IMR-90 (cell line): ENCODE results near the gene PCYT1A. TPM values are rescaled to one million over a fixed set of nuclear protein-coding genes. Genes with fewer than 3 reads are reported as not detected.
A peak's percentile ranks its signal among the peaks of the same experiment; 100 is the strongest.

Experiments used
- ATAC-seq: fragments of 200-7000 bp; cut with Tn5 transposase; 2 replicates; pipeline ENCODE4 v1.9.1; 2020; ENCODE audit warnings: low read depth, mild to moderate bottlenecking, moderate library complexity
- BruUV-seq: library from RNA; stranded (reverse); fragments of 400-500 nt; replicated peaks from 2 replicates; lab custom pipeline; 2021; lab: Mats Ljungman, UMichigan
- CTCF ChIA-PET: fragments of 300-600 bp; formaldehyde crosslinking; extraction: SDS; loops from one replicate; lab custom pipeline; 2021; ENCODE audit warnings: antibody characterized with exemption; lab: Yijun Ruan, JAX
- POLR2A ChIA-PET: fragments of 300-600 bp; sonication (Branson Sonifier 250); formaldehyde crosslinking; loops from one replicate; lab custom pipeline; 2022; ENCODE audit warnings: antibody characterized with exemption; ENCODE audit not compliant: unreplicated experiment; lab: Charles Lee
- DNase-seq: peaks from one replicate; pipeline ENCODE4 v3.0.0; 2013
- H2AFZ ChIP-seq: replicated peaks from 2 replicates; pipeline ENCODE3; 2013; ENCODE audit warnings: low read length, mild to moderate bottlenecking; ENCODE audit not compliant: poor library complexity
- H2AK5ac ChIP-seq: 2 replicates; pipeline ENCODE4 v1.6.1; 2013; ENCODE audit warnings: low read depth, low read length, inconsistent platforms
- H2AK9ac ChIP-seq: replicated peaks from 2 replicates; pipeline ENCODE3; 2013; ENCODE audit warnings: mild to moderate bottlenecking, low read depth, low read length, moderate library complexity; ENCODE audit not compliant: poor library complexity
- H2BK120ac ChIP-seq: 2 replicates; pipeline ENCODE4 v1.6.1; 2013; ENCODE audit warnings: low read depth, low read length, inconsistent platforms
- H2BK15ac ChIP-seq: 3 replicates; pipeline ENCODE4 v1.6.1; 2013; ENCODE audit warnings: low read depth, low read length, inconsistent platforms
- H2BK20ac ChIP-seq: 2 replicates; pipeline ENCODE4 v1.6.1; 2013; ENCODE audit warnings: low read depth, mild to moderate bottlenecking, inconsistent platforms, low read length, moderate library complexity
- H2BK5ac ChIP-seq: 2 replicates; pipeline ENCODE4 v1.6.1; 2013; ENCODE audit warnings: mild to moderate bottlenecking, low read depth, low read length, inconsistent platforms; ENCODE audit not compliant: poor library complexity, severe bottlenecking
- H3K14ac ChIP-seq: replicated peaks from 2 replicates; pipeline ENCODE4 v1.6.1; 2013; ENCODE audit warnings: low read depth, low read length, inconsistent platforms
- H3K18ac ChIP-seq: 2 replicates; pipeline ENCODE4 v1.6.1; 2013; ENCODE audit warnings: low read depth, low read length, control low read depth
- H3K23ac ChIP-seq: 2 replicates; pipeline ENCODE4 v1.6.1; 2013; ENCODE audit warnings: low read depth, low read length, inconsistent platforms
- H3K27ac ChIP-seq: 2 replicates; pipeline ENCODE4 v1.5.1; 2013; ENCODE audit warnings: mild to moderate bottlenecking, control low read depth, low read length; ENCODE audit not compliant: insufficient read depth
- H3K27me3 ChIP-seq: 2 replicates; pipeline ENCODE4 v1.6.1; 2013; ENCODE audit warnings: low read length; ENCODE audit not compliant: control insufficient read depth, insufficient read depth
- H3K36me3 ChIP-seq: 2 replicates; pipeline ENCODE4 v1.6.1; 2013; ENCODE audit warnings: low read length, mixed read lengths; ENCODE audit not compliant: control insufficient read depth, insufficient read depth
- H3K4ac ChIP-seq: 2 replicates; pipeline ENCODE4 v1.6.1; 2013; ENCODE audit warnings: low read depth, low read length, inconsistent platforms
- H3K4me1 ChIP-seq: 2 replicates; pipeline ENCODE4 v1.6.1; 2013; ENCODE audit warnings: low read length, mixed read lengths; ENCODE audit not compliant: control insufficient read depth, insufficient read depth
- H3K4me2 ChIP-seq: 2 replicates; pipeline ENCODE4 v1.6.1; 2013; ENCODE audit warnings: low read depth, mild to moderate bottlenecking, control low read depth, low read length, moderate library complexity
- H3K4me3 ChIP-seq: 2 replicates; pipeline ENCODE4 v1.5.1; 2013; ENCODE audit warnings: low read depth, mild to moderate bottlenecking, control low read depth, low read length, moderate library complexity; ENCODE audit not compliant: insufficient read depth
- H3K56ac ChIP-seq: 2 replicates; pipeline ENCODE4 v1.6.1; 2013; ENCODE audit warnings: low read length, inconsistent platforms; ENCODE audit not compliant: insufficient read depth; ENCODE audit errors: extremely low read depth
- H3K79me1 ChIP-seq, 2 experiments: 2 replicates each; pipeline ENCODE4 v1.6.1; 2013; ENCODE audit warnings: low read length in 2 of 2, inconsistent platforms in 1 of 2, low read depth in 1 of 2
- H3K9ac ChIP-seq: 2 replicates; pipeline ENCODE4 v1.6.1; 2013; ENCODE audit warnings: low read depth, low read length, control low read depth
- H3K9me1 ChIP-seq: 2 replicates; pipeline ENCODE4 v1.6.1; 2013; ENCODE audit warnings: low read length, inconsistent platforms; ENCODE audit not compliant: insufficient read depth
- H3K9me3 ChIP-seq: 2 replicates; pipeline ENCODE4 v1.6.1; 2013; ENCODE audit warnings: low read length; ENCODE audit not compliant: control insufficient read depth, insufficient read depth
- H4K20me1 ChIP-seq: 2 replicates; pipeline ENCODE4 v1.6.1; 2013; ENCODE audit warnings: low read length, inconsistent platforms; ENCODE audit not compliant: insufficient read depth
- H4K5ac ChIP-seq: 2 replicates; pipeline ENCODE4 v1.6.1; 2013; ENCODE audit warnings: mild to moderate bottlenecking, low read depth, low read length, control low read depth
- H4K8ac ChIP-seq, 2 experiments: 2 replicates each; pipeline ENCODE4 v1.6.1; 2013; ENCODE audit warnings: low read depth in 2 of 2, low read length in 2 of 2, control low read depth in 1 of 2, inconsistent platforms in 1 of 2
- H4K91ac ChIP-seq: 2 replicates; pipeline ENCODE4 v1.6.1; 2013; ENCODE audit warnings: low read depth, low read length, inconsistent platforms; ENCODE audit not compliant: insufficient read depth
- CTCF ChIP-seq: conservative IDR thresholded peaks from 2 replicates; pipeline ENCODE4 v1.5.1; 2012; ENCODE audit warnings: mild to moderate bottlenecking, low read depth, low read length, improper control_type of control experiment
- ELK1 ChIP-seq: fragments of 150-350 bp; IDR thresholded peaks from 2 replicates; pipeline ENCODE4 v1.6.1; 2016; ENCODE audit warnings: low read depth, mild to moderate bottlenecking, low read length, moderate library complexity, borderline replicate concordance
- MAZ ChIP-seq: IDR thresholded peaks from 2 replicates; pipeline ENCODE4 v1.6.1; 2012; ENCODE audit warnings: low read depth, mild to moderate bottlenecking, low read length, improper control_type of control experiment, moderate library complexity, borderline replicate concordance
- MXI1 ChIP-seq: IDR thresholded peaks from 2 replicates; pipeline ENCODE4 v1.6.1; 2012; ENCODE audit warnings: low read depth, mild to moderate bottlenecking, low read length, moderate library complexity, borderline replicate concordance
- SMC3 ChIP-seq: fragments of 150-350 bp; IDR thresholded peaks from 2 replicates; pipeline ENCODE4 v1.6.1; 2016; ENCODE audit warnings: low read depth, mild to moderate bottlenecking, antibody characterized with exemption, low read length, moderate library complexity
- USF2 ChIP-seq: fragments of 150-350 bp; IDR thresholded peaks from 2 replicates; pipeline ENCODE4 v1.6.1; 2017; ENCODE audit warnings: mild to moderate bottlenecking, antibody characterized with exemption, low read length, low read depth
- WGBS, 2 experiments: methylation state at CpG; one replicate each; pipeline versions ENCODE4 v1.1.5 to v1.1.7; 2013; ENCODE audit warnings: missing lambda C conversion rate in 2 of 2; ENCODE audit not compliant: insufficient read length in 1 of 2; ENCODE audit errors: extremely low coverage in 2 of 2; 5-methylcytosine and 5-hydroxymethylcytosine counted together
- dilution Hi-C: fragments of 300-500 bp; cut with HindIII; formaldehyde crosslinking; loops from one replicate; pipeline ENCODE4 v1.14.3; 2018; ENCODE audit warnings: low sequenced_read_pairs; ENCODE audit not compliant: unreplicated experiment
- in situ Hi-C: fragments of 300-500 bp; cut with MboI; formaldehyde crosslinking; loops from 3 replicates; pipeline ENCODE4 v1.14.3; 2019; ENCODE audit warnings: low sequenced_read_pairs, inconsistent platforms, mixed read lengths
- intact Hi-C: fragments of 100-400 bp; cut with micrococcal nuclease; formaldehyde crosslinking; loops from 2 replicates; pipeline ENCODE4 v1.10.0; 2022
- polyA plus RNA-seq, 3 experiments: library from polyadenylated mRNA; depleted of rRNA; stranded (reverse); fragments of >200 nt; gene quantifications; 2 replicates each; pipeline ENCODE4 v1.2.3, GENCODE V29; 2012; ENCODE audit warnings: low replicate concordance in 1 of 3
- total RNA-seq: library from RNA; depleted of rRNA; stranded (reverse); fragments of >200 nt; gene quantifications from 2 replicates; pipeline ENCODE4 v1.2.3, GENCODE V29; 2012

PCYT1A gene
- total and polyA plus RNA-seq, 2 of the 4 experiments (the other 2 are of a cell fraction), result 62.8 to 127 TPM

GRCh38 chr3:196186651-196187573 lies 100.6 kb downstream of the PCYT1A start:
- Histone ChIP-seq H3K14ac (no peak overlapping the region), H3K9me1 (no peaks in the 10 kb centered on the region), H3K9me3 (no peaks in the 10 kb centered on the region), H2BK5ac (no peak overlapping the region), H4K91ac (no peak overlapping the region), H3K18ac (no peak overlapping the region), H2BK120ac (no peak overlapping the region), H4K20me1 (no peaks in the 10 kb centered on the region), H2AK5ac (no peak overlapping the region), H3K56ac (no peak overlapping the region), H3K4me1 (no peaks in the 10 kb centered on the region; the same call in 1 of the 2 replicates), H4K5ac (no peak overlapping the region), H3K36me3 (no peaks in the 10 kb centered on the region), H3K9ac (no peak overlapping the region), H3K79me1 (no peaks in the 10 kb centered on the region), H3K4me2 (no peak overlapping the region), H2BK20ac (no peak overlapping the region), H2AK9ac (no peak overlapping the region), H3K23ac (no peak overlapping the region), H2BK15ac (no peak overlapping the region), H3K27ac (no peak overlapping the region), H3K4ac (no peak overlapping the region), H3K27me3 (0 out of 2 replicates have a peak, but pooled peaks cover 2% of the 10 kb centered on the region), H2AFZ (peak overlapping the region; percentile 70), H3K4me3 (no peak overlapping the region), H4K8ac (no peak overlapping the region)
- POLR2A ChIA-PET, result no interaction called here
- no TSS peak for BruUV-seq
- ATAC-seq (peak; percentile 21; the same call in 1 of the 2 replicates), DNase-seq (peak; percentile 22)
- CTCF ChIA-PET, result interaction anchor here (1.4 to 2.2 kb wide), 2 partner anchors 10 to 114 kb away, joined by 3 to 17 read pairs; no protein-coding TSS in a partner anchor
- in situ Hi-C loops, result no loop called here
- intact Hi-C loops, result no loop called here
- WGBS, 2 experiments, result 34% methylated on average over 8 of the region's 31 CpGs; no CpG with 5 or more reads in 1 of the 2 experiments
- TF ChIP-seq SMC3 (no peak), ELK1 (no peak), MXI1 (no peak), MAZ (no peak), CTCF (no peak), USF2 (no peak)
- dilution Hi-C loops, result loop anchor here (25.0 kb wide), 1 partner anchor 125 kb away; no protein-coding TSS in a partner anchor
